NT2/D1 (cell line): ENCODE results near the gene RNF39.

Experiments used
- DNase-seq: peaks from one replicate; pipeline ENCODE4 v3.0.0-alpha.2; 2011; ENCODE audit warnings: low read depth, low spot score
- H3K27me3 ChIP-seq: 2 replicates; pipeline ENCODE4 v1.6.0; 2011; ENCODE audit warnings: mild to moderate bottlenecking; ENCODE audit not compliant: insufficient read length, insufficient read depth
- H3K36me3 ChIP-seq: 2 replicates; pipeline ENCODE4 v1.6.1; 2011; ENCODE audit warnings: mild to moderate bottlenecking, low read length, mixed read lengths; ENCODE audit not compliant: insufficient read depth, insufficient read length
- H3K4me1 ChIP-seq: 2 replicates; pipeline ENCODE4 v1.5.1; 2011; ENCODE audit not compliant: insufficient read depth, insufficient read length
- H3K4me3 ChIP-seq: 2 replicates; pipeline ENCODE4 v1.5.1; 2011; ENCODE audit warnings: low read depth; ENCODE audit not compliant: insufficient read length
- H3K9ac ChIP-seq: 2 replicates; pipeline ENCODE4 v1.6.0; 2011; ENCODE audit warnings: low read depth; ENCODE audit not compliant: insufficient read length
- H3K9me3 ChIP-seq: 2 replicates; pipeline ENCODE4 v1.5.1; 2011; ENCODE audit warnings: mild to moderate bottlenecking, low read length; ENCODE audit not compliant: insufficient read depth
- SUZ12 ChIP-seq: IDR thresholded peaks from 2 replicates; pipeline ENCODE4 v1.6.1; 2011; ENCODE audit not compliant: insufficient read length, insufficient read depth; ENCODE audit errors: extremely low read depth
- YY1 ChIP-seq: IDR thresholded peaks from 2 replicates; pipeline ENCODE4 v1.6.1; 2011; ENCODE audit not compliant: insufficient read length, insufficient read depth
- ZNF274 ChIP-seq: IDR thresholded peaks from 2 replicates; pipeline ENCODE4 v1.6.1; 2011; ENCODE audit warnings: mild to moderate bottlenecking, low read depth, low read length

RNF39 gene

GRCh38 chr6:30100585-30101443 lies 25.2 kb upstream of the RNF39 start:
- TF ChIP-seq YY1 (no peak), SUZ12 (no peak), ZNF274 (no peak)
- Histone ChIP-seq H3K9ac (peak overlapping the region; percentile 56), H3K36me3 (no peaks in the 10 kb centered on the region), H3K9me3 (no peaks in the 10 kb centered on the region), H3K27me3 (peaks cover 45% of the 10 kb centered on the region), H3K4me3 (peak overlapping the region; percentile 37), H3K4me1 (peaks cover 2% of the 10 kb centered on the region)
- DNase-seq: no peak

GRCh38 chr6:30100154-30100553 lies 24.6 kb upstream of the RNF39 start:
- H3K36me3 ChIP-seq: no peaks in the 10 kb centered on the region
- peaks cover 2% of the 10 kb centered on the region for H3K4me1 ChIP-seq
- H3K4me3 ChIP-seq: peak overlapping the region; percentile 4
- no peaks in the 10 kb centered on the region for H3K9me3 ChIP-seq
- H3K9ac ChIP-seq: no peak overlapping the region
- peaks cover 45% of the 10 kb centered on the region for H3K27me3 ChIP-seq
- no peak for DNase-seq
- TF ChIP-seq ZNF274: no peak
- no peak for TF ChIP-seq YY1
- no peak for TF ChIP-seq SUZ12

- Histone ChIP-seq H3K4me3 (no peak overlapping the region), H3K36me3 (no peaks in the 10 kb centered on the region), H3K27me3 (peaks cover 42% of the 10 kb centered on the region), H3K4me1 (peaks cover 2% of the 10 kb centered on the region), H3K9me3 (no peaks in the 10 kb centered on the region), H3K9ac (no peak overlapping the region)
- DNase-seq: no peak
- no peak for TF ChIP-seq YY1
- TF ChIP-seq SUZ12: no peak
- TF ChIP-seq ZNF274: no peak
These were observed 22.6 kb upstream of the RNF39 start for GRCh38 chr6:30097902-30098768.

DNA sequence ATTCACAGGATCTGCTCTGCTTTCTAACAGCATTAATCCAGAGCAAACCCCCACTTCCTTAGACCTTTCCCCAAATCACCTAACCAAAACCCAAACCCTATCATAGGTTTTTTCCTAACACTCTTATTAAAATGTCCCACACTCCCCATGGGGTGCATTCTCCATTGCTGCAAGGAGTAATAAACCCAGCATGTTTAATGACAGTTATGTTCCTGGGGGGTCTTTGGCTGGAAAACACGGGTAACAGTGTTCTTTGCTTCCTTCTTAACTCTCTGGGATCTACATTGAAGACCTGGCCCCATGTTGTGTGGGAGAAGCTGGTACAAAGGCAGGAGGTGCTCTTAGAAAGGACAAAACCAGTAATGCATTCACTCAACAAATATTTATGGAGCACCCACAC lies 21.3 kb upstream of the RNF39 start:
- Histone ChIP-seq H3K4me1 (peaks cover 2% of the 10 kb centered on the region), H3K36me3 (no peaks in the 10 kb centered on the region), H3K4me3 (no peak overlapping the region), H3K9ac (no peak overlapping the region), H3K9me3 (no peaks in the 10 kb centered on the region), H3K27me3 (peaks cover 36% of the 10 kb centered on the region)
- no peak for TF ChIP-seq YY1
- TF ChIP-seq ZNF274: no peak
- no peak for TF ChIP-seq SUZ12
- no peak for DNase-seq

DNA sequence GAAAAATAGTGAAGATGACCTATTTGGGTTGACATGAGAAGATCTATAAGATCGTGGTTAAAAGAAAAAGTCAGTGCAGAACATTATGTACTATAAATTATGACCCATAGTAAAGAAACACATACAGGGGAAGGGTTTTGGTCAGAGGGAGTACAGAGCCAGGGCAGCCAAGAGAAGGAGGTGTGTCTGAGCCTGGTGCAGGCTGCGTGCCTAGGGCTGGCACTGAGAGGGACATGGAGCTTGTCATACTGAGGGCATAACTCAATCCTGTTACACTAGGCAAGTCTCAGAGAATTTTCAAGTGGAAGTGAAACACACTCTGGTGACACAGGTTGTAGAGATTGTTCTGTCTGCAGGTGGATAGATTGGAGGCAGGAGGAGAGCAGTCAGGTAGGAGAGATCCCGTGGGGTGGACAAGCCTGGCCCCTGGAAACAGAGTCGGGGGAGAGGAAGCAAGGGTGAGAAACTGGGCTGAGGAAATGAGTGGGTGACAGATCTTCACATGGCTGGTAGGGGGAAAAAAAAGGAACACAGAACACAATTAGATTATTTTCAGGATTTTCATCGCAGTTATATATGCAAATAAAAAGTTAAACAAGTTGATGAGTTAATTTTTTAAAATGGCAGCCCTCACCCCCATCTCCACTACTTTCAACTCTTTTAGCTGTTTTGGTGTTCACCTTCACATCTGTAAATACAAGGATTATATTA lies 18.5 kb upstream of the RNF39 start:
- Histone ChIP-seq H3K27me3 (peaks cover 9% of the 10 kb centered on the region), H3K9ac (no peak overlapping the region), H3K4me3 (no peak overlapping the region), H3K36me3 (no peaks in the 10 kb centered on the region), H3K4me1 (no peaks in the 10 kb centered on the region), H3K9me3 (no peaks in the 10 kb centered on the region)
- TF ChIP-seq ZNF274 (no peak), SUZ12 (no peak), YY1 (no peak)
- DNase-seq: no peak

DNA sequence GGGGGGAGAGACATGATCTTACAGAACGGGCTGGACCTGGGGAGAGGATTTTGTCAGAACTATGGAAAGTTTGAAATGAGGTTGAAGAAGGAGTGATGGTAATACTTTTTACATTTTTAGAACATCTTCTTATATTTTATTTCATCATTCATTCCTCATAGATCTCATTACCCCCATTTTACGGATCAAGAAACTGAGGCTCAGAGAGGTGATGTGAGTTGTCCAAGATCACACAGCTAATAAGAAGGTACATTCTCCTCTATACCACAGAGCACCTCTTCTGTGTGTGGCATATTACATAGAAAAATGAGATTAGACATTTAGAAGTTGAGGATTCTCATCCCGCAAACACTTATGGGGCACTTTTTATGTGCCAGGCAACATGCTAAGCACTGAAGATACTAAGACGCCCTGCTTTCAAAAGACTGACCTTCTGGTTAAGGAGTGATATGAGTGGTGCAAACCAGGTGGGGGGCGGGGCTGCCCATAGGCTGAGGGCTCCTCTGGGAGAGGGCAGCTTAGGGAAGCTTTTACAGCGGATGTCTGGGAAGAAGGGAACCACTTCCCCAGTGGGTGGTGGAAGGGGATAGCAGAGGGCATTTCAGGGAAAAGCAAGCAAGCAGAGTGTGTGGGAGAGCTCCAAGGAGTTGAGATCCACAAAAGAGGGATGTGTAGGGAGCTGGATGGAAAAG lies 17.4 kb upstream of the RNF39 start:
- no peak for DNase-seq
- TF ChIP-seq YY1 (no peak), ZNF274 (no peak), SUZ12 (no peak)
- no peaks in the 10 kb centered on the region for H3K9me3 ChIP-seq
- H3K36me3 ChIP-seq: no peaks in the 10 kb centered on the region
- H3K4me1 ChIP-seq: no peaks in the 10 kb centered on the region
- no peak overlapping the region for H3K4me3 ChIP-seq
- no peak overlapping the region for H3K9ac ChIP-seq
- peaks cover 2% of the 10 kb centered on the region for H3K27me3 ChIP-seq
